ENCODE results near the gene ZEB1. TPM values are rescaled to one million over a fixed set of nuclear protein-coding genes. Genes with fewer than 3 reads are reported as not detected.

Gene ZEB1
- total RNA-seq, 1 donor from 2014 or later: 67.3 TPM

DNA sequence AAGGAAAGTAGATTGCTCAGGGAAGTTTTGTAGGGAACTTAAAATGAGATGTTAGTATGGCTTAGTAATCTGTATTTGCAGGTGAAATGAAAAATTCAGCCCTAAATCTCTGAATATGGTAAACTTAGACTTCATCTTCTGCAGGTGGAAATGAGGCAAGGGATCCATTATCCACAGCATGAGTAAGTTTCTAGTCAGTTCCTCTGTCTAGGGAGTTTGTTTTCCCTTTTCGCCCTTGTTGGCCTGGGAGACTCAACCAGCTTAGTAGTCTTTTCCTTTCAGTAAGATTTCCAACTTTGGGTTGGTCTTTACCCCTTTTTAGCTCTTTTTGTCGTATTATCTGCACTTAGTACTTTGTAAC, 65.6 kb downstream of the ZEB1 start:
- H3K4me3 ChIP-seq (ENCODE audit: low read length in 3 of 3): no peak overlapping the region
- no peak overlapping the region for H3K27ac ChIP-seq (ENCODE audit: low read depth, low read length)
- H3K9me3 ChIP-seq (ENCODE audit: control insufficient read depth in 3 of 3, low read length in 3 of 3): no peaks in the 10 kb centered on the region
- peaks cover 4 to 14% (median 10%) of the 10 kb centered on the region in 3 donors for H3K4me1 ChIP-seq (ENCODE audit: control insufficient read depth in 3 of 3, insufficient read depth in 3 of 3, low read length in 3 of 3)
- no peak overlapping the region for H3K9ac ChIP-seq (ENCODE audit: low read depth in 1 of 3, low read length in 3 of 3)
- peaks cover 3% of the 10 kb centered on the region in 3 donors for H3K36me3 ChIP-seq (ENCODE audit: control insufficient read depth in 3 of 3, insufficient read depth in 3 of 3, low read length in 3 of 3)
- H3K27me3 ChIP-seq (ENCODE audit: control insufficient read depth in 3 of 3, insufficient read depth in 3 of 3, low read length in 3 of 3): no peaks in the 10 kb centered on the region

DNA sequence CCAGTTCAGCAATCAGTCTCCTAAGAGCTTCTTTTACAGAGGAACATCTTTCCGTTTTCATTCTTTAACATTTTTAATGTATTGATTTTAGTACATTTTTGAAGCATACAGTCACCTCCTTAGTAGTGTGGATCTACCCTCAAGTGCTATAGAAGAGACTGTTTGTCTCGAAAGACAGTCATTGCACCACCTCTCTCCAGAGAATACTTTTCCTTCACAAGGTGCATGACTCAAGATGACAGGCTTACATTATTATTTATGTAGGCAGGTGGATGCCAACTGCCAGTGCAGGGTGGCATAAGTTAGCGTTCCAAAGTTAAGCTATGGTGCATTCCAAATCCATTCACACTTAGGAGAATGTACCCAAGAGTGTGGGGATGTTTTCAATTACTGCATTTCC, 71.8 kb downstream of the ZEB1 start:
- Histone ChIP-seq H3K36me3 (ENCODE audit: control insufficient read depth in 3 of 3, insufficient read depth in 3 of 3, low read length in 3 of 3) (peaks cover 3 to 8% (median 3%) of the 10 kb centered on the region in 3 donors), H3K27ac (ENCODE audit: low read depth, low read length) (no peak overlapping the region), H3K9ac (ENCODE audit: low read depth in 1 of 3, low read length in 3 of 3) (no peak overlapping the region), H3K4me1 (ENCODE audit: control insufficient read depth in 3 of 3, insufficient read depth in 3 of 3, low read length in 3 of 3) (peaks cover 13 to 16% (median 14%) of the 10 kb centered on the region in 3 donors), H3K4me3 (ENCODE audit: low read length in 3 of 3) (no peak overlapping the region), H3K27me3 (ENCODE audit: control insufficient read depth in 3 of 3, insufficient read depth in 3 of 3, low read length in 3 of 3) (no peaks in the 10 kb centered on the region), H3K9me3 (ENCODE audit: control insufficient read depth in 3 of 3, low read length in 3 of 3) (no peaks in the 10 kb centered on the region)

DNA sequence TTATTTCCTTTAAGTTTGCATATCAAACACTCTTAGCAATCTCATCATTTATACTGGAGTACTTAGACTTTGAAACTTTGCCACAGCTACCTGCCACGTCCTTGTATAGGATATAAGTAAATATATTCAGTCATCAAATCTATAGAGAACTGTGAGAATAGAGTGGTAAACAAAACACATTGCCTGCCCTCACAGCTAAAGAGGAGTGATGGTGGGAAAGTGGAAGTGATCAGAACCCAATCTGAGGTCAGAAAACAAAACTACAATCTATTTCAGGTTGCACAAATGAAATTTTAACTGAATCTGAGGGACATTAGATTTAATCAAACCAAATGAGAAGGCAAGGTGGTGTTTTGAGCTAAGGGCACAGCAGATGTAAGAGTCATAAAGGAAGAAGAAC, 74.8 kb downstream of the ZEB1 start:
- Histone ChIP-seq H3K4me3 (ENCODE audit: low read length in 3 of 3) (peak overlapping the region in 1 of 3 donors; percentile 15), H3K4me1 (ENCODE audit: control insufficient read depth in 3 of 3, insufficient read depth in 3 of 3, low read length in 3 of 3) (peaks cover 14 to 19% (median 16%) of the 10 kb centered on the region in 3 donors), H3K27me3 (ENCODE audit: control insufficient read depth in 3 of 3, insufficient read depth in 3 of 3, low read length in 3 of 3) (no peaks in the 10 kb centered on the region), H3K9me3 (ENCODE audit: control insufficient read depth in 3 of 3, low read length in 3 of 3) (no peaks in the 10 kb centered on the region), H3K27ac (ENCODE audit: low read depth, low read length) (peak overlapping the region; percentile 81), H3K36me3 (ENCODE audit: control insufficient read depth in 3 of 3, insufficient read depth in 3 of 3, low read length in 3 of 3) (peaks cover 0 to 5% (median 0%) of the 10 kb centered on the region in 3 donors), H3K9ac (ENCODE audit: low read depth in 1 of 3, low read length in 3 of 3) (no peak overlapping the region)

GRCh38 chr10:31395695-31396094, 76.7 kb downstream of the ZEB1 start:
- H3K4me3 ChIP-seq (ENCODE audit: low read length in 3 of 3): peak overlapping the region; percentile 16 to 55 (median 46)
- no peaks in the 10 kb centered on the region for H3K27me3 ChIP-seq (ENCODE audit: control insufficient read depth in 3 of 3, insufficient read depth in 3 of 3, low read length in 3 of 3)
- peaks cover 14 to 23% (median 19%) of the 10 kb centered on the region in 3 donors for H3K4me1 ChIP-seq (ENCODE audit: control insufficient read depth in 3 of 3, insufficient read depth in 3 of 3, low read length in 3 of 3)
- no peaks in the 10 kb centered on the region for H3K9me3 ChIP-seq (ENCODE audit: control insufficient read depth in 3 of 3, low read length in 3 of 3)
- H3K9ac ChIP-seq (ENCODE audit: low read depth in 1 of 3, low read length in 3 of 3): peak overlapping the region; percentile 41 to 73 (median 68)
- H3K27ac ChIP-seq (ENCODE audit: low read depth, low read length): peak overlapping the region; percentile 81
- H3K36me3 ChIP-seq (ENCODE audit: control insufficient read depth in 3 of 3, insufficient read depth in 3 of 3, low read length in 3 of 3): peaks cover 0 to 3% (median 0%) of the 10 kb centered on the region in 3 donors

- peak overlapping the region; percentile 81 for H3K27ac ChIP-seq (ENCODE audit: low read depth, low read length)
- peak overlapping the region; percentile 40 to 73 (median 68) for H3K9ac ChIP-seq (ENCODE audit: low read depth in 1 of 3, low read length in 3 of 3)
- H3K9me3 ChIP-seq (ENCODE audit: control insufficient read depth in 3 of 3, low read length in 3 of 3): no peaks in the 10 kb centered on the region
- no peaks in the 10 kb centered on the region for H3K27me3 ChIP-seq (ENCODE audit: control insufficient read depth in 3 of 3, insufficient read depth in 3 of 3, low read length in 3 of 3)
- H3K4me3 ChIP-seq (ENCODE audit: low read length in 3 of 3): peak overlapping the region; percentile 6 to 55 (median 16)
- peaks cover 18 to 24% (median 19%) of the 10 kb centered on the region in 3 donors for H3K4me1 ChIP-seq (ENCODE audit: control insufficient read depth in 3 of 3, insufficient read depth in 3 of 3, low read length in 3 of 3)
- H3K36me3 ChIP-seq (ENCODE audit: control insufficient read depth in 3 of 3, insufficient read depth in 3 of 3, low read length in 3 of 3): no peaks in the 10 kb centered on the region
Observed at GRCh38 chr10:31396376-31396775, 77.4 kb downstream of the ZEB1 start.

DNA sequence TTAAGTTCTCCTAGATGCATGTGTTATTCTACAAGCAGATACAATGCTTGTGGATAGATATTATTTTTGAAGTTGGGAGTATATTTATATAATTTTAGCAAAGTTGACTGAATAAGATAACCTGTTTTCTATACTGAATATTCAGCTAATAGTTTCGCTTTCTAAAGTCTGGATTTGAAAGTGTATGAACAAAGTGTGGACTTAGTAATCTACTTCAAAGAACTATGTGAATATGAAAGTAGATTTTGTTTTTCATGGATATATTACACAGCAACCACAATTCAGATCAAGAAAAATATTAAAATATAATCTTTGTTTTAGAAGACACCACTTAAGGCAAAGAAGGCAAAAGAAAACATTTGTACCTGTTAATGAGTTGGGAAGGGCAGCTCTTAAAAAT, 78.8 kb downstream of the ZEB1 start:
- H3K9ac ChIP-seq (ENCODE audit: low read depth in 1 of 3, low read length in 3 of 3): peak overlapping the region; percentile 67 to 73 (median 68)
- H3K36me3 ChIP-seq (ENCODE audit: control insufficient read depth in 3 of 3, insufficient read depth in 3 of 3, low read length in 3 of 3): no peaks in the 10 kb centered on the region
- H3K27me3 ChIP-seq (ENCODE audit: control insufficient read depth in 3 of 3, insufficient read depth in 3 of 3, low read length in 3 of 3): no peaks in the 10 kb centered on the region
- peaks cover 21 to 26% (median 21%) of the 10 kb centered on the region in 3 donors for H3K4me1 ChIP-seq (ENCODE audit: control insufficient read depth in 3 of 3, insufficient read depth in 3 of 3, low read length in 3 of 3)
- H3K4me3 ChIP-seq (ENCODE audit: low read length in 3 of 3): peak overlapping the region; percentile 7 to 48 (median 18)
- H3K9me3 ChIP-seq (ENCODE audit: control insufficient read depth in 3 of 3, low read length in 3 of 3): no peaks in the 10 kb centered on the region
- H3K27ac ChIP-seq (ENCODE audit: low read depth, low read length): peak overlapping the region; percentile 90

DNA sequence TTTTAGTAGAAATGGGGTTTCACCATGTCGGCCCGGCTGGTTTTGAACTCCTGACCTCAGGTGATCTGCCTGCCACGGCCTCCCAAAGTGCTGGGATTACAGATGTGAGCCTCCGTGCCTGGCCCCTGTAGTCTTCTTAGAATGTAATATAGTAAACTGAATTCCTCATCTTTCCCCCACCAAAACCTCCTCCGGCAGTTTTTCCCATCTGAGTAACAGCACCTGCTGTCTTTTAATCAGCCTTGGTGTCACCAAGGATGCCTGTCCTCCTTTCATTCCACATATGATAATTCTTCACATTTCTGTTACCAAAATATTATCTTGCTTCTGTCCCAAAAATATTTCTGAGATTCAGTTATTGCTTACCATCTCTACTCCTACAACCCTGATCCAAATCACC, 80.2 kb downstream of the ZEB1 start:
- peak overlapping the region; percentile 90 for H3K27ac ChIP-seq (ENCODE audit: low read depth, low read length)
- H3K36me3 ChIP-seq (ENCODE audit: control insufficient read depth in 3 of 3, insufficient read depth in 3 of 3, low read length in 3 of 3): no peaks in the 10 kb centered on the region
- no peaks in the 10 kb centered on the region for H3K9me3 ChIP-seq (ENCODE audit: control insufficient read depth in 3 of 3, low read length in 3 of 3)
- H3K4me1 ChIP-seq (ENCODE audit: control insufficient read depth in 3 of 3, insufficient read depth in 3 of 3, low read length in 3 of 3): peaks cover 22 to 26% (median 23%) of the 10 kb centered on the region in 3 donors
- peak overlapping the region; percentile 50 to 68 (median 65) for H3K4me3 ChIP-seq (ENCODE audit: low read length in 3 of 3)
- H3K27me3 ChIP-seq (ENCODE audit: control insufficient read depth in 3 of 3, insufficient read depth in 3 of 3, low read length in 3 of 3): no peaks in the 10 kb centered on the region
- peak overlapping the region; percentile 5 to 73 (median 63) for H3K9ac ChIP-seq (ENCODE audit: low read depth in 1 of 3, low read length in 3 of 3)

GRCh38 chr10:31399631-31400030, 80.6 kb downstream of the ZEB1 start:
- Histone ChIP-seq H3K36me3 (ENCODE audit: control insufficient read depth in 3 of 3, insufficient read depth in 3 of 3, low read length in 3 of 3) (no peaks in the 10 kb centered on the region), H3K9ac (ENCODE audit: low read depth in 1 of 3, low read length in 3 of 3) (peak overlapping the region; percentile 46 to 73 (median 63)), H3K4me1 (ENCODE audit: control insufficient read depth in 3 of 3, insufficient read depth in 3 of 3, low read length in 3 of 3) (peaks cover 23 to 26% (median 24%) of the 10 kb centered on the region in 3 donors), H3K9me3 (ENCODE audit: control insufficient read depth in 3 of 3, low read length in 3 of 3) (no peaks in the 10 kb centered on the region), H3K27me3 (ENCODE audit: control insufficient read depth in 3 of 3, insufficient read depth in 3 of 3, low read length in 3 of 3) (no peaks in the 10 kb centered on the region), H3K27ac (ENCODE audit: low read depth, low read length) (peak overlapping the region; percentile 90), H3K4me3 (ENCODE audit: low read length in 3 of 3) (peak overlapping the region; percentile 50 to 68 (median 65))

DNA sequence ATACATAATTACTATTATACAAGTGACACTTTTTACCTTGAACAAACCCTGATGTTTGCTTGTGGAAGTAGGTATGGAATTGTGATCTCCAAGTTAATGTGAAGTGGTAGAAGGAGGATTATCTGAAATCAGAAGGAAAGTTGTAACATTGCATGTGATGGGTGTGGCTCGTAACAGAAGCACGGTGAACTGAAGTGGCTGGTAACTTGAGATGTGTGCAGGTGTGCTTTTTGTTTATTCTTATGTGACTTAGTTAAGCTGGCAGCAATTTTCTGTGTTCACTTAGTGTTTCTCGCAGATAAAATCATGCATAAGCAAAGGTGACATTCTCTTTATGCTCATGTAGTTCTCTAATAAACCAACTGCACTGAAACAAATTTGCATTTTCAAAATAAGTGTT, 82.3 kb downstream of the ZEB1 start:
- Histone ChIP-seq H3K27me3 (ENCODE audit: control insufficient read depth in 3 of 3, insufficient read depth in 3 of 3, low read length in 3 of 3) (no peaks in the 10 kb centered on the region), H3K27ac (ENCODE audit: low read depth, low read length) (peak overlapping the region; percentile 48), H3K9me3 (ENCODE audit: control insufficient read depth in 3 of 3, low read length in 3 of 3) (no peaks in the 10 kb centered on the region), H3K4me3 (ENCODE audit: low read length in 3 of 3) (peak overlapping the region in 1 of 3 donors; percentile 38), H3K9ac (ENCODE audit: low read depth in 1 of 3, low read length in 3 of 3) (no peak overlapping the region), H3K4me1 (ENCODE audit: control insufficient read depth in 3 of 3, insufficient read depth in 3 of 3, low read length in 3 of 3) (peaks cover 15 to 18% (median 17%) of the 10 kb centered on the region in 3 donors), H3K36me3 (ENCODE audit: control insufficient read depth in 3 of 3, insufficient read depth in 3 of 3, low read length in 3 of 3) (no peaks in the 10 kb centered on the region)

- Histone ChIP-seq H3K4me1 (ENCODE audit: control insufficient read depth in 3 of 3, insufficient read depth in 3 of 3, low read length in 3 of 3) (peaks cover 12 to 18% (median 15%) of the 10 kb centered on the region in 3 donors), H3K9me3 (ENCODE audit: control insufficient read depth in 3 of 3, low read length in 3 of 3) (no peaks in the 10 kb centered on the region), H3K4me3 (ENCODE audit: low read length in 3 of 3) (no peak overlapping the region)
Observed at GRCh38 chr10:31404640-31405039, 85.6 kb downstream of the ZEB1 start.

More at GRCh38 chr10:31404640-31405039, 85.6 kb downstream of the ZEB1 start:
- Histone ChIP-seq H3K36me3 (ENCODE audit: control insufficient read depth in 3 of 3, insufficient read depth in 3 of 3, low read length in 3 of 3) (no peaks in the 10 kb centered on the region), H3K27me3 (ENCODE audit: control insufficient read depth in 3 of 3, insufficient read depth in 3 of 3, low read length in 3 of 3) (no peaks in the 10 kb centered on the region), H3K9ac (ENCODE audit: low read depth in 1 of 3, low read length in 3 of 3) (no peak overlapping the region), H3K27ac (ENCODE audit: low read depth, low read length) (no peak overlapping the region)

All from skeletal muscle tissue (tissue), 4 donors.